ENCODE data around the gene PPP1R11. TPM values are rescaled to one million over a fixed set of nuclear protein-coding genes. Genes with fewer than 3 reads are reported as not detected.

The PPP1R11 gene
- total and polyA plus RNA-seq, 9 of the 15 experiments (the other 6 are each of a cell fraction or from before 2014, with no cell fraction given), result 17.8 to 94.8 (median 44.6) TPM

DNA sequence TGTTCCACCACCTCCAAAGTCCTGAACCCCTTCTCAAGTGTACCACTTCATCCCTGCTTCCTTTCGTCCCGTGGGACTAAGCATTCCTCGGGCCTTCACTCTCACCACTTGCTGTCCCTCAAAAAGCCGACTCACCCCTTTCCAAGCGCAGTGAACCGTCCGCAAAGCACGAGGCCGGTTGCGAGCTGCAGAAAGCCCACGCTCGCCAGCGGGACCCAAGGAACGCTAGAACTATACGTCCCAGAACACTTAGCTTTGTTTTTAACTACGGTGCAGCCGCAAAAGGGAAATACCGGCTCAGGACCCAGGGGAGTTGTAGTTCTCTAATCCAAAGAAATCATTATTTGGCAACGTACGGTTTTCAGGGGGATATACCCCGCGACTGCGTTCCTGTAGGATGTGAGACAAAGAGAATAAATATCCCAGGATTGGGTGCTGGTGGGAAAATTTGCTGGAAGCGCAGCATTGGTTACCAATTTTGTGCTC, 6.3 kb upstream of the PPP1R11 start (continued):
- TF ChIP-seq, protein P1, sequence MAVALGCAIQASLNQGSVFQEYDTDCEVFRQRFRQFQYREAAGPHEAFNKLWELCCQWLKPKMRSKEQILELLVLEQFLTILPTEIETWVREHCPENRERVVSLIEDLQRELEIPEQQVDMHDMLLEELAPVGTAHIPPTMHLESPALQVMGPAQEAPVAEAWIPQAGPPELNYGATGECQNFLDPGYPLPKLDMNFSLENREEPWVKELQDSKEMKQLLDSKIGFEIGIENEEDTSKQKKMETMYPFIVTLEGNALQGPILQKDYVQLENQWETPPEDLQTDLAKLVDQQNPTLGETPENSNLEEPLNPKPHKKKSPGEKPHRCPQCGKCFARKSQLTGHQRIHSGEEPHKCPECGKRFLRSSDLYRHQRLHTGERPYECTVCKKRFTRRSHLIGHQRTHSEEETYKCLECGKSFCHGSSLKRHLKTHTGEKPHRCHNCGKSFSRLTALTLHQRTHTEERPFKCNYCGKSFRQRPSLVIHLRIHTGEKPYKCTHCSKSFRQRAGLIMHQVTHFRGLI (CRISPR knock-in tag; IDR thresholded peaks at IDR 0.05), result no peak
- TF ChIP-seq L3MBTL2 (IDR thresholded peaks at IDR 0.05) (peak; percentile 59; the same call in 1 of the 2 replicates), KAT7 (CRISPR knock-in tag; IDR thresholded peaks at IDR 0.05; ENCODE audit: borderline replicate concordance) (0 out of 2 replicates have a peak, but pooled peaks have one; percentile 20), ZNF780A (CRISPR knock-in tag; IDR thresholded peaks at IDR 0.05) (no peak), RNF219 (CRISPR knock-in tag; IDR thresholded peaks at IDR 0.05) (no peak), ELF1 (tag; IDR thresholded peaks at IDR 0.05) (no peak; the same call in 1 of the 2 replicates), POU5F1 (IDR thresholded peaks at IDR 0.05; ENCODE audit: borderline replicate concordance, low read depth, low read length, partially characterized antibody) (no peak), GTF2E2 (tag; IDR thresholded peaks at IDR 0.05) (no peak), ARNT (IDR thresholded peaks at IDR 0.05) (no peak; a peak in 1 of 4 replicates), NBN (IDR thresholded peaks at IDR 0.05; ENCODE audit: low read depth) (no peak)
